Type B pancreatic cell (in vitro differentiated cells): Measurements from ENCODE around the gene MYOD1. TPM values are rescaled to one million over a fixed set of nuclear protein-coding genes. Genes with fewer than 3 reads are reported as not detected.

ENCODE experiments used
- DNase-seq: peaks from one replicate; pipeline ENCODE4 v3.0.0; 2021; ENCODE audit warnings: mixed read lengths; ENCODE audit not compliant: unreplicated experiment; ENCODE audit errors: extremely low spot score
- H3K27ac Mint-ChIP-seq: 2 replicates; pipeline ENCODE4 v1.8.0; 2021; ENCODE audit warnings: mild to moderate bottlenecking, mixed read lengths
- H3K27me3 Mint-ChIP-seq: 2 replicates; pipeline ENCODE4 v1.8.0; 2021; ENCODE audit warnings: mixed read lengths
- H3K36me3 Mint-ChIP-seq: 2 replicates; pipeline ENCODE4 v1.8.0; 2021; ENCODE audit warnings: mixed read lengths
- H3K4me1 Mint-ChIP-seq: one replicate; pipeline ENCODE4 v1.8.0; 2021; ENCODE audit warnings: mixed read lengths; ENCODE audit not compliant: unreplicated experiment
- H3K4me3 Mint-ChIP-seq: 2 replicates; pipeline ENCODE4 v1.8.0; 2021; ENCODE audit warnings: mild to moderate bottlenecking, mixed read lengths
- H3K9me3 Mint-ChIP-seq: 2 replicates; pipeline ENCODE4 v1.8.0; 2021; ENCODE audit warnings: mixed read lengths
- total RNA-seq: library from RNA; stranded (reverse); gene quantifications from 2 replicates; pipeline ENCODE4 v1.2.1, GENCODE V29; 2021; ENCODE audit warnings: low replicate concordance
- TF ChIP-seq, protein P1 (sequence below): fragments of 200-600 bp; sonication (generic); conservative IDR thresholded peaks from 2 replicates; pipeline ENCODE4 v1.5.0; 2021; ENCODE audit warnings: antibody characterized with exemption, mild to moderate bottlenecking

MYOD1 gene
- total RNA-seq, 1 donor from 2014 or later, result 3.6 TPM

DNA sequence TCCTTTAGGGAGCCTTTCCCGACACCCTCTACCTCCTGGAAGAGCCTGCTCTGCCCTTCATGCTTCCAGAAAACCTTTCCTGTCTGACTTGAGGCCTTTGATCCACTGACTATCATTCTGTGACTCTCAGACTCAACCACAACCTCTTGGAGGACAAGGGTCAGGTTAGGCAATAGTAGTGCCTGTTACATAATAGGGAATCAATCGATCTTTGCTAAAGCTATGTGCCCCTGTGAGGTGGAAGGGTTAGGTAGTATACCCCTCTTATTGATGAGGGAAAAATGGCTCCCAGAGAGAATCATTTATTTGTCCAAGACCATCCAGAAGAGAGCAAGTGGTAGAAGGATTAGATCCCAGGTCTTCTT, 31.4 kb downstream of the MYOD1 start:
- Mint-ChIP-seq H3K4me1 (no peaks in the 10 kb centered on the region), H3K4me3 (no peak overlapping the region), H3K27ac (no peak overlapping the region), H3K9me3 (no peaks in the 10 kb centered on the region), H3K36me3 (no peaks in the 10 kb centered on the region), H3K27me3 (peaks cover 34% of the 10 kb centered on the region)
- no peak for DNase-seq
- TF ChIP-seq, protein P1, sequence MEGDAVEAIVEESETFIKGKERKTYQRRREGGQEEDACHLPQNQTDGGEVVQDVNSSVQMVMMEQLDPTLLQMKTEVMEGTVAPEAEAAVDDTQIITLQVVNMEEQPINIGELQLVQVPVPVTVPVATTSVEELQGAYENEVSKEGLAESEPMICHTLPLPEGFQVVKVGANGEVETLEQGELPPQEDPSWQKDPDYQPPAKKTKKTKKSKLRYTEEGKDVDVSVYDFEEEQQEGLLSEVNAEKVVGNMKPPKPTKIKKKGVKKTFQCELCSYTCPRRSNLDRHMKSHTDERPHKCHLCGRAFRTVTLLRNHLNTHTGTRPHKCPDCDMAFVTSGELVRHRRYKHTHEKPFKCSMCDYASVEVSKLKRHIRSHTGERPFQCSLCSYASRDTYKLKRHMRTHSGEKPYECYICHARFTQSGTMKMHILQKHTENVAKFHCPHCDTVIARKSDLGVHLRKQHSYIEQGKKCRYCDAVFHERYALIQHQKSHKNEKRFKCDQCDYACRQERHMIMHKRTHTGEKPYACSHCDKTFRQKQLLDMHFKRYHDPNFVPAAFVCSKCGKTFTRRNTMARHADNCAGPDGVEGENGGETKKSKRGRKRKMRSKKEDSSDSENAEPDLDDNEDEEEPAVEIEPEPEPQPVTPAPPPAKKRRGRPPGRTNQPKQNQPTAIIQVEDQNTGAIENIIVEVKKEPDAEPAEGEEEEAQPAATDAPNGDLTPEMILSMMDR, result no peak

DNA sequence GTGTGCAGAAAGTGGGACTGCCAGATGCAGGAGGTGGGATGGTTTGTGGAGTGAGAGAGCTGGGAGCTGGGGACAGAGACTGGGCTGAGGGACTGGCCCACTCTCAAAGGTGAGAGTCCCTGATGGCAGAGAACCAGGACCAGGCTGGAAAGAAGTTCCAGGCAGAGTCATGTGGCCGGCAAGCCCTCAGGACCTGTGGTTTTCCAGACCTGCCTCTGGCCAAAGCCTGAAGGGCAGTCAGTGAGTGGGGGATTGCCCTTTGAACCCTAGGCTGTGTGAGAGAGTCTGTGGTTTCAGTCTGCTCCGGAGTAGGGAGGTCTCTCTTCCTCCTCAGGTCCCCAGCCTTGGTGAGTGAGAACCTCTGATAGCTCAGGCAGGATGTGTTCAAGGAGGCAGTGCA, 32.2 kb downstream of the MYOD1 start:
- Mint-ChIP-seq H3K36me3 (no peaks in the 10 kb centered on the region), H3K4me1 (no peaks in the 10 kb centered on the region), H3K27me3 (peaks cover 30% of the 10 kb centered on the region), H3K9me3 (no peaks in the 10 kb centered on the region), H3K27ac (no peak overlapping the region), H3K4me3 (no peak overlapping the region)
- TF ChIP-seq, protein P1, result no peak
- no peak for DNase-seq

DNA sequence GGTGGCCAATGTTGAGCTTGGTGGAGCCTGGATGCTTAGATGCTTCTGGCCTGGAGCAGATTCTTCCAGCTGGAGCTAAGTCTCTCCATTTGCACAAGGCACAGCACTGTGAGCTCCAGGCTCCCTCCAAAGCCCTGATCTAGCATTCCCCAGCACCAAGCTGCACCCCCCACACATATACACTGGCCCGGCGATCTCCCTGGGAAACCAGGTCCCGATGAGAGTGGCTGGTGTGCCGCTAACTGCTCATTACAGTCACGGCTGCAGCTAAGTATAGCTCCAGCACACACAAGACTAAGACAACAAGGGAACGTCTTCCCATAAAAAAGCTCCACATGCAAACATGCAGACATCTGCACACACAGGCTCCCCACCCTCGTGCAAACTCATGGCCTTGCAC, 32.8 kb downstream of the MYOD1 start:
- Mint-ChIP-seq H3K27me3 (peaks cover 28% of the 10 kb centered on the region), H3K27ac (no peak overlapping the region), H3K9me3 (no peaks in the 10 kb centered on the region), H3K36me3 (no peaks in the 10 kb centered on the region), H3K4me3 (no peak overlapping the region), H3K4me1 (no peaks in the 10 kb centered on the region)
- TF ChIP-seq, protein P1, result no peak
- DNase-seq, result no peak

DNA sequence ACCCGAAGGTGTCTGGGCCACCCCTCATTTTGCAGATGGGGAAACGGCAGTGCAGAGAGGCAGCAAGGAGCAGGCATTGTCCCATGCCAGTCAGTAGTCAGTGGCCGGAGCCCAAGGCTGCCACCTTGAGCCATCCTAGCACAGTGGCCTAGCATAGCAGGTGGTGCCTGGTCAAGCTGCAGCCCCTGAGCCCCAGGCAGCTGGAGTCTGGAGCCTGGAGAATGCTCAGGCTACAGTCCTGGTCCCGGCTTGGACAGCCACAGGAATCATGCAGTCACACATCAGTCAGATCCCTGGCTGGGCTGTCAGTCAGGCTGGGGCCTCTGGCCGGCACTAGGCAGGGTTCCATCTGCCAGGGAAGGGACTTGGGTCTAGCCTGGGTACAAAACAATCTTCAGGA, 33.8 kb downstream of the MYOD1 start:
- no peak overlapping the region for H3K27ac Mint-ChIP-seq
- no peaks in the 10 kb centered on the region for H3K36me3 Mint-ChIP-seq
- no peak for DNase-seq
- TF ChIP-seq, protein P1, result no peak
- H3K27me3 Mint-ChIP-seq, result peaks cover 26% of the 10 kb centered on the region
- H3K4me3 Mint-ChIP-seq, result no peak overlapping the region
- H3K9me3 Mint-ChIP-seq, result no peaks in the 10 kb centered on the region
- H3K4me1 Mint-ChIP-seq, result no peaks in the 10 kb centered on the region

DNA sequence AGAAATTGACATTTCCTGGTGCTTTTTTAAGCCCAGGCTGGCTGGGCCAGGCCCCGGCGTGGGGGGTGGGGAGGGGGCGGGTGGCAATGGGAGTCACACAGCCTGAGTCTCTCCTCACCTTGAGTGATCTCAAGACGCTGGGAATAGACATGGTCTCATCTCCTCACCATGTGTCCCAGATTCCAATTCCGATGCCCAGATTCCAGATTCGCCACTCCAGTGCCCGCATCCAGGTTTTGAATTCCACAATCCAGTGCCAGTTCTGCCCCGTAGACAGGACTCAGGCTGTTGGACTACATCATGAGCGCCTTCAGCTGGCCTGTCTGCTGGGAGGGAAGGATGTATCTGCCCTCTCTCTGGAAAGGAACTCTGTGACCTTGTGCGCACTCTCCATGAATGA, 34.3 kb downstream of the MYOD1 start:
- Mint-ChIP-seq H3K4me3 (no peak overlapping the region), H3K27me3 (peaks cover 26% of the 10 kb centered on the region), H3K4me1 (no peaks in the 10 kb centered on the region)

DNA sequence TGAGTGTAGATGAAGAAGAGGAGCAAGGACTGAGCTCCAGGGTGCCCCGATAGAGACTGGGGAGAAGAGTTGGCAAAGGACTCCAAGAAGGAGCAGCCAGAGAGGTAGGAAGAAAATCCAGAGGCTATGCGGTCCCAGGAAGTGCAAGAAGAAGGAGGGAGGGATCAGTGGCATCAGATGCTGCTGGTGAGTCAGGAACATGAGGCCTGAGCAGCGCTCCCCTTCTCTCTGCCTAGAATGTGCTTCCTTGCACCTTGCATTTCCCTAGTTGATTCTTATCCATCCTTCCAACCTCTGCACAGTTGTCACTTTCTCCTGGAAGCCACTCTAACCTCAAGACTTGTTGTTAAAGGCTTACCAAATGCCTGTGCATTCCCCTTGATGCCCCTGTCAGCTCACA, 36.5 kb downstream of the MYOD1 start:
- H3K9me3 Mint-ChIP-seq, result no peaks in the 10 kb centered on the region
- no peak overlapping the region for H3K4me3 Mint-ChIP-seq
- H3K36me3 Mint-ChIP-seq, result no peaks in the 10 kb centered on the region
- TF ChIP-seq, protein P1, result no peak
- H3K27me3 Mint-ChIP-seq, result peaks cover 26% of the 10 kb centered on the region
- no peaks in the 10 kb centered on the region for H3K4me1 Mint-ChIP-seq
- H3K27ac Mint-ChIP-seq, result no peak overlapping the region
- no peak for DNase-seq

More for the DNA sequence above, 34.3 kb downstream of the MYOD1 start:
- H3K36me3 Mint-ChIP-seq, result no peaks in the 10 kb centered on the region
- no peaks in the 10 kb centered on the region for H3K9me3 Mint-ChIP-seq
- no peak overlapping the region for H3K27ac Mint-ChIP-seq
- TF ChIP-seq, protein P1, result no peak
- DNase-seq, result no peak
